HFF-Myc (cell line): ENCODE data around the gene SPC24.
A peak's percentile ranks its signal among the peaks of the same experiment; 100 is the strongest.
"Not testable (repeated sequence)": the region's sequence is repeated elsewhere in the genome, so short reads cannot be mapped to it uniquely, and the experiment has no call there.

ENCODE experiments used
- DNase-seq: peaks from one replicate; pipeline ENCODE4 v3.0.0-alpha.2; 2011; ENCODE audit warnings: low read depth; ENCODE audit errors: extremely low read depth
- H3K4me3 ChIP-seq: replicated peaks from 2 replicates; pipeline ENCODE4 v1.5.1; 2011; ENCODE audit warnings: low read depth, mild to moderate bottlenecking, control low read depth, low read length
- CTCF ChIP-seq: IDR thresholded peaks from 2 replicates; pipeline ENCODE4 v1.5.1; 2012; ENCODE audit warnings: mild to moderate bottlenecking, low read depth, low read length, control low read depth; ENCODE audit errors: missing control alignments

Gene SPC24

DNA sequence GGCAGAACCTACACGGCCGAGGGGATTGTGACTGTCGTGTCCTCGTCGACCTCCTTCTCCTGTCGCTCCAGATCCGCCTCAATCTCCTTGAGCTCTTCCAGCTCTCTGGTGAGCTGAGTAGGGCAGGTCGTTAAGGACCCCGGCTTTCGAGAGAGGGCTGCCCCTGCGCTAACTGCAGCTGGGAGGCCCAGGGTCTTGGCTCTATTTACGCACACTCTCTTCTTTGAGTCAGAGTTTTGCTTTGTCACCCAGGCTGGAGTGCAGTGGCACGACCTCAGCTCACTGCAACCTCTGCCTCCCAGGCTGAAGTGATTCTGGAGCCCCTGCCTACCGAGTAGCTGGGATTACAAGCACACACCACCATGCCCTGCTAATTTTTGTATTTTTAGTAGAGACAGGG, 7.6 kb downstream of the SPC24 start:
- DNase-seq, result no peak
- H3K4me3 ChIP-seq, result no peak overlapping the region
- TF ChIP-seq CTCF, result no peak

DNA sequence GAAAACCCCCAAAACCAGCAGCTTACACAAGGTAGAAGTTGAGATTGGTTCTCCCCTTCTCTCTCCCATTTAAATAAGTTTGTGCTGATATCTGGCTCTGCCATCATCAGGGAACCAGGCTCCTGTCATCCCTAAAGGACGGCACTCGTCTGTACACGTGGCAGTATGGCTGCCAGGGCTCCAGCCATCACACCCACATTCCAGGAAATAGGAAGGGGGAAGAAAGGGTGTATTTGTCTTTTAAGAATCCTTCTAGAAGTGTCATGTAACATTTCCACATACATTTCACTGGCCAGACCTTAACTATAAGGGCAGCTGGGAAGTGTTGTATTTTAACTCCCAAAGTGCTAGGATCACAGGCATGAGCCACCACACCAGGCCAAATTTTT, 10.1 kb downstream of the SPC24 start:
- TF ChIP-seq CTCF, result no peak
- DNase-seq, result no peak
- H3K4me3 ChIP-seq, result no peak overlapping the region

- H3K4me3 ChIP-seq, result peak overlapping the region; percentile 35
- DNase-seq, result peak; percentile 82
- TF ChIP-seq CTCF, result no peak
Observed at GRCh38 chr19:11142528-11143171, 12.9 kb downstream of the SPC24 start.

GRCh38 chr19:11141937-11142527, 13.6 kb downstream of the SPC24 start:
- H3K4me3 ChIP-seq, result no peak overlapping the region
- no peak for DNase-seq
- no peak for TF ChIP-seq CTCF

DNA sequence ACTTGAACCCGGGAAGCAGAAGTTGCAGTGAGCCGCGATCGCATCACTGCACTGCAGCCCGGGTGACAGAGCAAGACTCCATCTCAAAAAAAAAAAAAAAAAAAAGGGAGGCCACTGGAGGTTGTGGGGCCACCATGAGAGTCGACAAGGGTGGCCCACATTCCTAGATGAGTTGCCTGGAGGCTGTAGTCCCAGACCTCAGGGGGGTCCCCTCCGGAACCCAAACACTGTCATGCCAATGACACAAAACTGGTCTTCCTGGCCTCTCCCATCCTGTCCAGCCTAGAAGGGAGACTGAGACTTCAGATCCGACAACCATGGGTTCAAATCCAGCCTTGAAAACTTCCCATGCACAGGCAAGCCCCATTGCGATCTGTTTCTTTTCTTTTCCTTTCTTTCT, 14.7 kb downstream of the SPC24 start:
- DNase-seq, result no peak
- TF ChIP-seq CTCF, result no peak
- H3K4me3 ChIP-seq, result no peak overlapping the region

DNA sequence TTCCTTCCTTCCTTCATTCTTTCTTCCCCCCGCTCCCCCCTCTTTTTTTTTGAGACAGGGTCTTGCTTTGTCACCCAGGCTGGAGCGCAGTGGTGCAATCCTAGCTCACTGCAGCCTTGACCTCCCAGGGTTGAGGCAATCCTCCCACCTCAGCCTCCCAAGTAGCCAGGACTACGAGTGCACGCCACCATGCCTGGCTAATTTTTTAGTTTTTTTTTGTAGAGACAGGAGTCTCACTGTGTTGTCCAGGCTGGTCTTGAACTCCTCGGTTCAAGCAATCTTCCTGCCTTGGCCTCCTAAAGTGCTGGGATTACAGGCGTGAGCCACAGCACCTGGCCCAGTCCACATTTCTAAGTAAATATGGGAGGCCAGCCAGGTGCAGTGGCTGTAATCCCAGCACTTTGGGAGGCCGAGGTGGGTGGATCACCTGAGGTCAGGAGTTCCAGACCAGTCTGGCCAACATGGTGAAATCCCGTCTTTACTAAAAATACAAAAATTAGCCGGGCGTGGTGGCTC, 15.5 kb downstream of the SPC24 start:
- not testable (repeated sequence) for DNase-seq, H3K4me3 ChIP-seq

DNA sequence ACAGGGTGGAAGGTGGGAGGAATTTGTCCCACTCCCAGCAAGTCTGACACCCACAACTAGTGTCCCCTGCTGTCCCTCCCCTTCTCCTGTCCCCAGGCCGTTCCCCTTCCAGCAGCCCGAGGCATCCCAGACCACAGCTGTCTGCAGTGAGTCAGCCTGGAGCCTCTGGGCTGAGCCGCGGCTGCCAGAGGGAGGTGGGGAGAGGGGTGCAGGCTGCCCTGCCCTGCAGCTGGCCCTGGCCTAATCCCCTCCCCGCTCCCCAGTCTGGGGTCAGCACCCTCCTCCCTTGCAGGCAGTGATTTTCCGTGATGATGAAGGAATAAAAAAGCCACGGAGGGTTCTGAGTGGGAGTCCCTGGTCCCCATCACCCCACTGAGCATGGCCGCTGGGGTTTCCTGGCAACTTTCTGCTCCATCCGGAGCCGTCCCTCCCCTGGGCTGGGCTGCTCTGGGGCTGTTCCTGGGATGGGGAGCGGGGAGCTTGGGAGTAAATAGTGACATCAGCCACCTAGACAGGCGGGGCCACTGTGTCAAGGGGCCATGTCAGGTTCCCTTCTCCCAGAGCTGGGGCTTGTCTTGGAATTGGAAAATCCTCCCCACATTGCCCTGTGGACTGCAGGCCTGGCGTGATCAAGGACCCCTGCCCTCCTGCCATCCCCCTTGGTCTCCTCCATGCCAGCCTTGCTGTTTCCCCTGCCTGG, 16.8 kb downstream of the SPC24 start:
- no peak for TF ChIP-seq CTCF

More for the DNA sequence above, 16.8 kb downstream of the SPC24 start:
- DNase-seq, result no peak
- H3K4me3 ChIP-seq, result peak overlapping the region; percentile 17
